Measurements from ENCODE around the gene CLDND2.
A peak's percentile ranks its signal among the peaks of the same experiment; 100 is the strongest.

Gene CLDND2

DNA sequence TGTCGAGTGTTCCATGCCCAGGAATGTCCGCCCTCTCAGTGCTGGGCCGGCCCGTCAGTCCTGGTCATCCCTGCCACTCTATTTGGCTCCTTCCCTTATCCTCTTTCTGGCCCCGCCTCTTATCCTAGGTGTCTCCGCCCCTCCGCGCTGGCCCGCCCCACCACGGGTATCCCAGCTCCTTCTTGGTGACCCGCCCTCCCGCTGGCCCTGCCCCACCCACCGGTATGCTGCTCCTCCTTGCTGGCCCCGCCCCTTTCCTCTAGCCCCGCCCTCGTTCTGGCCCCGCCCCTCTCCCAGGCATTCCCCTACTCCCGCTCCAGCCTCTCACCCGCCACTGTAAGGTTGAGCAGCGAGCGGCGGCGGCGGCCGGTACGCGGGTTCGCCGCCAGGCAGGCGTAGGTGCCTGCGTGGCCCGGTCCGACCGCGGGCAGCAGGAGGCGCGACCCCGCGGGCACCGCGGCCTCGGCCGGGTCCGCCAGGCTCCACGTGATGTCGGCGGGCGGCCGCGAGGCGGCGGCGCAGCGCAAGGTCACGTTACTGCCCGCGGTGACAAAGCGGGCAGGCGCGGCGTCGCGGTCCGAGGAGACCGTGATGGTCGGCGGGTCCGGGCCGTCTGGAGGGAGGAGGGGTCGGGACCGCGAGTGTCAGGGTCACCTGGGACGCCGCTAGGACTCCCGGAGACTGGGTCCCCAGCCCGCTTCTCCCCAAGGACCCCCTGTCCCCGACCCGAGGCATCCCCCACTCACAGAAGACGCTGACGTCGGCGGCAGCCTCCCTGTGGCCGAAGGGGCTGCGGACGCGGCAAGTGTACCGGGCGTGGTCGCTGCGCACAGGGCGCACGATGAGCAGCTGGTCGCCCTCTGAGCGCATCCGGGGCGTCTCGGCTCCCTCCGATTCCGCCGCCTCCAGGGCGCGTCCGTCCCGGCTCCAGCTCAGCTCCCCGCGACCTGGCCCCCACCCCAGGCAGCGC is 28.8 kb downstream of the CLDND2 start:
- peak overlapping the region; percentile 57 for H3K27ac ChIP-seq
- TF ChIP-seq, protein P1, sequence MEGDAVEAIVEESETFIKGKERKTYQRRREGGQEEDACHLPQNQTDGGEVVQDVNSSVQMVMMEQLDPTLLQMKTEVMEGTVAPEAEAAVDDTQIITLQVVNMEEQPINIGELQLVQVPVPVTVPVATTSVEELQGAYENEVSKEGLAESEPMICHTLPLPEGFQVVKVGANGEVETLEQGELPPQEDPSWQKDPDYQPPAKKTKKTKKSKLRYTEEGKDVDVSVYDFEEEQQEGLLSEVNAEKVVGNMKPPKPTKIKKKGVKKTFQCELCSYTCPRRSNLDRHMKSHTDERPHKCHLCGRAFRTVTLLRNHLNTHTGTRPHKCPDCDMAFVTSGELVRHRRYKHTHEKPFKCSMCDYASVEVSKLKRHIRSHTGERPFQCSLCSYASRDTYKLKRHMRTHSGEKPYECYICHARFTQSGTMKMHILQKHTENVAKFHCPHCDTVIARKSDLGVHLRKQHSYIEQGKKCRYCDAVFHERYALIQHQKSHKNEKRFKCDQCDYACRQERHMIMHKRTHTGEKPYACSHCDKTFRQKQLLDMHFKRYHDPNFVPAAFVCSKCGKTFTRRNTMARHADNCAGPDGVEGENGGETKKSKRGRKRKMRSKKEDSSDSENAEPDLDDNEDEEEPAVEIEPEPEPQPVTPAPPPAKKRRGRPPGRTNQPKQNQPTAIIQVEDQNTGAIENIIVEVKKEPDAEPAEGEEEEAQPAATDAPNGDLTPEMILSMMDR (conservative IDR thresholded peaks at IDR 0.05) = peak; percentile 55

DNA sequence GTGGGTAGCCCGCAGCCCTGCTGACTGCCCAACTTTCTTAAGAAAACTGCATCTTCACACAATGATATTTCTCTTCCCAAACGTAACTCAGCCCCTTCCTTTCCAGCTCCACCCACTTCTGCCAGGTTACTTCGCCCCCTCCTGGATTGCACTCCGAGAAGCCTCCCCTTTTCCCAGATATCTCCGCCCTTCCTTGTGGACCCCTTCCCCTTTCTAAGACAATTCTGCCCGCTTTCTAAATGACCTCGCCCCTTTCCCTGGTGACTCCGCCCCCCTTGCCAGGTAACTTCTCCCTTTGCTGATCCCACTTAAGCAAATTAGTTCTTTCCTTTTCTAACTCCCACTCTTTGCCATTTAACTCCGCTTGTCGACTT is 29.5 kb downstream of the CLDND2 start:
- peak overlapping the region; percentile 57 for H3K27ac ChIP-seq
- TF ChIP-seq, protein P1 (conservative IDR thresholded peaks at IDR 0.05) = no peak

DNA sequence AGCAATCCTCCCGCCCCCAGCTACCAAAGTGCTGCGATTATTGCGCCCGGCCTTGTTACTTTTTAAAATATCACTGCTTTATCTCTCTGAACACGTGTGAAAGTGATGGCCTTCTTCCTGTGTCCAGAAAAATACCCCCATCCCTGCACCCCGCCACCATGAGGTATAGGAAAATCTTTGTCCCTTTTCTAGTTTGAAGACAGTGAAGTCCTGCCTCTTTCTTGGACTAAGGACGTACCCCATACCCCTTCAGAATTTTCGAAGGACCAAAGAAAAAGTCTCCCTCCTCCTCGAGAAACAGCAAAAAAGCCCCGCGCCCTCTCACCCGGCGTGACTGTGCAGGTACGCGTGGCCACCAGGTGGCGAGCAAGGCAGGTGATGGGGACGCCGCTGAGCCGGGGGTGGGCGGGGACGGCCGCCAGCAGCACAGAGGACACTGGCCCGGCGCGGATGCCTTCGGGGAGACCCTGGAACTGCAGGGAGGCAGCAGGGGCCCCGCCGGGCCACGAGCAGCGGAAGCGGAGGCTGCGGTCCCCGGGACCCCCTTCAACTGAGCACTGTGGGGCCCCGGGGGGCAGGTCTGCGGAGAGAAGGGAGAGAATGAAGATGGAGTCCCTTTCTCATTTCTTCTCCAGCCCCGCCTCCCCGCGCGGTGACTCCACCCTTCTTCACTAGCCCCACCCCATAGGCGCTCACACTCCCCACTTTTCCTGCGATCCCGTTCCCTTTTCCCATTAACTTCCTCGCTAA is 30.1 kb downstream of the CLDND2 start:
- TF ChIP-seq, protein P1 (conservative IDR thresholded peaks at IDR 0.05) = peak; percentile 98
- H3K27ac ChIP-seq = peak overlapping the region; percentile 57

DNA sequence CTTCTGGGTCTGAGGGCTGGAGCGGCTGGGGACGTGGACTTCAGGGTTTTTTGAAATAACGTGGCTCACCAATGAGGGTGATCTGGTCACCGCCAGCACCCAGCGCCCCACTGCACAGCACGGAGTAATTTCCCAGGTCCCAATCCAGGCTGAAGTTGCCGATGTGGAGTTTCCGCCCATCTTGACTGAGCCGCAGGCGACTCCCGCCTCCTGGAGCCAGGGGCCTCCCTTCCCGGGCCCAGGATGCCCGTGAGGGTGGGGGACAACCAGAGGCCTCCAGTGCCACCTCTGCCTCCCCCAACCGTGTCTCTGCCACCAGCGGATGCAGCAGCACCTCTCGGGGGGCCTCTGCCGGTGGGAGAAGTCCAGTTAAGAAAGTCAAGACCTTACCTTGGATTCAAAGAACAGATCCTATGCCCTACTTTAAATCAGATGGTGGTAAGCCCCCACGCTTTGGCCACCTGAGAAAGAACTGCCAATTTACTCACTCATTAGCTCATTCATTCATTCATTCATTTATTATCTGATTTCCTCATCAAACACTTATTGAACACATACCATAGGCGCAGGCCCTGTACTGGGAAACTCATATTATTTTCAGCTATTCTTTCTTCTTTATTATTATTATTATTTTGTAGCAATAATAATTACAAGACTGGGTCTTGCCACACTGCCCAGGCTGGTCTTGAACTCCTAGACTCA is 30.8 kb downstream of the CLDND2 start:
- TF ChIP-seq, protein P1 (conservative IDR thresholded peaks at IDR 0.05) = no peak
- H3K27ac ChIP-seq = peak overlapping the region; percentile 57; the same call in 1 of the 2 replicates

DNA sequence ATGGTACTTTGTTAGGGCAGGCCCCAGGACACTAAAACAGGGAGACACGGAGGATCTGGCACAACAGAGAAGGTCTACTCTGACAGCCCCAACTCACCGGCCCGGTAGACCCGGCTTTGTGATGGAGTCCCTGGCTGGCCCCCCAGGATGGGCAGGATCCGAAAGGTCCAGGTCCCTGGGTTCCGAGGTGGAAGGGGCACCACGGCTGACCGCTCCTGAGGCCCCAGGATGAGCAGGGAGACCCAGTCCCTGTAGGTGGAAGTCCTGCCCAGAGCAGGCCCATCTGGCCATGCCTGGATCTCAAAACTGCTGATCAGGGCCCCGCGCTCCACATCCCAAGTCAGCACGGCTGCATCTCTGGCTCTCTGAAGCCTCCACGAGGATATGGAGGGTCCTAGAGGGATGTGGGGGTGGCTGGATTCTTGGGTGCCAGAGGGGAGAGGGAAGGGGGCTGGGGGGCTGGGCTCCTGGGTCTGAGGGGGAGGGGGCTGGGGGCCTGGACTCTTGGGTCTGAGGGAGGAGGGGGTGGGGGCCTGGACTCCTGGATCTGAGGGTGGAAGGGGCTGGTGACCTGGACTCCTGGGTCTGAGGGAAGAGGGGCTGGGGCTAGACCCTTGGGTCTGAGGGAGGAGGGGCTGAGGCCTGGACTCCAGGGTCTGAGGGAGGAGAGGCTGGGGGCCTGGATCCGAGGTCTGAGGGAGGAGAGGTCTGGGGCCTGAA is 31.5 kb downstream of the CLDND2 start:
- TF ChIP-seq, protein P1 (conservative IDR thresholded peaks at IDR 0.05) = no peak
- H3K27ac ChIP-seq = no peak overlapping the region

DNA sequence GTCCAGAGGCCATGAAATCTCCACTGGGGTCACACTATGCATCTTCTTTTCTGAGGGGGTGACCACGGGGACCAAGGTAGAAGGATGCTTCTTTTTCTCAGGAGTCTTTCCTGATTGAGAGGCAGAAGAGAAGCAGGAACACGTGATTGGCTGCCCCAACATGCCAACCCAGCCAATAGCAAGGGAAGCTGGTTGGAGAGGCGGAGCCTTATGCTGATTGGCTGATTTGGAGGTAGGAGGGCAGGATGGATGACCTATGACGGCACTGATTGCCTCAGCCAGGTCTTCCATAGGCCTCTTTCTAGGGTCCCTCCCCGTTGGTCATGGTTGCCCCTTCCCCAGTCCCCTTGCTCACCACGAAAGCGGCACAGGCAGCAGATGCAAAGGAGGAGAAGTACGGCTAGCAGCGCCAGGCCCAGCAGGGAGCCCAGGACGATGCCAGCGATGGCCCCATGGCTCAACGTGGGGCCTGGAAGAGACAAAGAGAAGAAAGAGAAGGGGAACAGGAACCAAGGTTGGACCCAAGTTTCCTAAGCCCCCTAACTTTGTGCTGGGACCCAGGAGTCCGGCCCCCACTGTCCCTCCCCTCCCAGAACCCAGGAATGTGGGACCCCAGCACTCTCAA is 34.9 kb downstream of the CLDND2 start:
- TF ChIP-seq, protein P1 (conservative IDR thresholded peaks at IDR 0.05) = no peak
- H3K27ac ChIP-seq = no peak overlapping the region

All from VCaP (cell line).